HCT116 (cell line): ENCODE data around the gene GABRB3. TPM values are rescaled to one million over a fixed set of nuclear protein-coding genes. Genes with fewer than 3 reads are reported as not detected.

Experiments used
- ATAC-seq: fragments of 200-7000 bp; cut with Tn5 transposase; 2 replicates; pipeline ENCODE4 v1.9.1; 2020; ENCODE audit warnings: mild to moderate bottlenecking, moderate library complexity
- BruUV-seq: library from RNA; stranded (reverse); fragments of 400-500 nt; replicated peaks from 2 replicates; lab custom pipeline; 2021; lab: Mats Ljungman, UMichigan
- CTCF ChIA-PET: fragments of 300-600 bp; sonication (Branson Sonifier 250); formaldehyde crosslinking; loops from one replicate; lab custom pipeline; 2021; ENCODE audit warnings: antibody characterized with exemption; lab: Charles Lee
- POLR2A ChIA-PET: fragments of 300-600, 350-600 bp; sonication (Branson Sonifier 250); formaldehyde crosslinking; loops from one replicate; lab custom pipeline; 2021; ENCODE audit warnings: antibody characterized with exemption; lab: Charles Lee
- RAD21 ChIA-PET, 2 experiments: fragments of 300-600 bp; sonication (Branson Sonifier 250); formaldehyde crosslinking; loops; one replicate each; lab custom pipeline; 2023; ENCODE audit warnings: low total read pairs in 2 of 2; ENCODE audit not compliant: uncharacterized antibody in 2 of 2, unreplicated experiment in 2 of 2, low non-redundant PET in 1 of 2; lab: Charles Lee
- DNase-seq: peaks from one replicate; pipeline ENCODE4 v3.0.0-alpha.2; 2010; ENCODE audit warnings: low read depth, low spot score
- H2AFZ ChIP-seq: fragments of 200-600 bp; shearing (Covaris generic), sonication (generic); 2 replicates; pipeline ENCODE4 v1.6.1; 2017; ENCODE audit warnings: low read depth, mixed run types, mixed read lengths, antibody characterized with exemption, low read length; ENCODE audit not compliant: poor library complexity, severe bottlenecking
- H3K27ac ChIP-seq: 2 replicates; pipeline ENCODE4 v1.5.1; 2012; ENCODE audit warnings: low read depth, low read length
- H3K27me3 ChIP-seq: fragments of 200-600 bp; sonication (generic); 2 replicates; pipeline ENCODE4 v1.6.1; 2016; ENCODE audit warnings: mixed run types, low read length, mixed read lengths; ENCODE audit not compliant: insufficient read depth
- H3K36me3 ChIP-seq, 2 experiments: fragments of 200-500 bp in 1 of 2; fragments of 200-600 bp in 1 of 2; sonication (Bioruptor generic) in 1 of 2; sonication (generic) in 1 of 2; 2 replicates each; pipeline versions ENCODE4 v1.5.1 to v1.6.1; 2014 to 2016; ENCODE audit warnings: low read length in 2 of 2, inconsistent platforms in 1 of 2, mixed read lengths in 1 of 2, mixed run types in 1 of 2; ENCODE audit not compliant: insufficient read depth in 2 of 2, control insufficient read depth in 1 of 2
- H3K4me1 ChIP-seq, 2 experiments: fragments of 200-600 bp in 1 of 2; sonication (generic) in 1 of 2; 2 replicates each; pipeline versions ENCODE4 v1.5.1 to v1.6.1; 2012 to 2017; ENCODE audit warnings: low read length in 2 of 2, inconsistent platforms in 1 of 2, mild to moderate bottlenecking in 1 of 2, mixed read lengths in 1 of 2, mixed run types in 1 of 2, moderate library complexity in 1 of 2; ENCODE audit not compliant: insufficient read depth in 2 of 2, control insufficient read depth in 1 of 2
- H3K4me2 ChIP-seq: fragments of 200-600 bp; sonication (generic); 2 replicates; pipeline ENCODE4 v1.6.1; 2017; ENCODE audit warnings: mixed run types, low read length, mixed read lengths
- H3K4me3 ChIP-seq, 2 experiments: fragments of 200-600 bp in 1 of 2; sonication (generic) in 1 of 2; replicated peaks in 1 of 2; 2 replicates each; pipeline ENCODE4 v1.5.1; 2011 to 2016; ENCODE audit warnings: low read length in 2 of 2, control low read depth in 1 of 2, low read depth in 1 of 2, mild to moderate bottlenecking in 1 of 2, mixed read lengths in 1 of 2, mixed run types in 1 of 2
- H3K79me2 ChIP-seq: fragments of 200-600 bp; sonication (generic); 2 replicates; pipeline ENCODE4 v1.6.1; 2017; ENCODE audit warnings: mild to moderate bottlenecking, mixed run types, low read length, moderate library complexity, mixed read lengths; ENCODE audit not compliant: insufficient read depth
- H3K9ac ChIP-seq: fragments of 200-600 bp; sonication (generic); 2 replicates; pipeline ENCODE4 v1.6.1; 2016; ENCODE audit warnings: low read length, mixed read lengths
- H3K9me2 ChIP-seq: fragments of 200-600 bp; sonication (generic), shearing (Covaris generic); 2 replicates; pipeline ENCODE4 v1.6.1; 2017; ENCODE audit warnings: mixed run types, mild to moderate bottlenecking, moderate library complexity; ENCODE audit not compliant: insufficient read depth
- H3K9me3 ChIP-seq, 2 experiments: fragments of 200-500 bp in 1 of 2; fragments of 200-600 bp in 1 of 2; sonication (Bioruptor generic) in 1 of 2; sonication (generic) in 1 of 2; 2 replicates each; pipeline ENCODE4 v1.6.1; 2014 to 2017; ENCODE audit warnings: low read length in 2 of 2, mixed read lengths in 2 of 2, inconsistent platforms in 1 of 2, low read depth in 1 of 2, mild to moderate bottlenecking in 1 of 2, mixed run types in 1 of 2, moderate library complexity in 1 of 2; ENCODE audit not compliant: control insufficient read depth in 1 of 2, insufficient read depth in 1 of 2
- H4K20me1 ChIP-seq: fragments of 200-600 bp; sonication (generic), shearing (Covaris generic); 2 replicates; pipeline ENCODE4 v1.6.1; 2017; ENCODE audit warnings: mixed run types, mild to moderate bottlenecking, moderate library complexity; ENCODE audit not compliant: insufficient read depth
- ATF3 ChIP-seq: IDR thresholded peaks from 2 replicates; pipeline ENCODE4 v1.6.1; 2012
- CBX3 ChIP-seq: IDR thresholded peaks from 2 replicates; pipeline ENCODE4 v1.6.1; 2012; ENCODE audit warnings: low read depth
- CEBPB ChIP-seq: IDR thresholded peaks from 2 replicates; pipeline ENCODE4 v1.6.1; 2012; ENCODE audit warnings: low read depth
- EGR1 ChIP-seq: IDR thresholded peaks from 2 replicates; pipeline ENCODE4 v1.6.1; 2012; ENCODE audit warnings: low read depth
- POLR2A ChIP-seq: IDR thresholded peaks from 2 replicates; pipeline ENCODE4 v1.7.0; 2011; ENCODE audit warnings: borderline replicate concordance; ENCODE audit not compliant: insufficient read depth, insufficient read length; ENCODE audit errors: extremely low read depth
- POLR2AphosphoS5 ChIP-seq: IDR thresholded peaks from 2 replicates; pipeline ENCODE4 v1.6.1; 2011; ENCODE audit warnings: mild to moderate bottlenecking, low read depth, low read length, moderate library complexity
- RAD21 ChIP-seq: IDR thresholded peaks from 2 replicates; pipeline ENCODE4 v1.6.1; 2012; ENCODE audit warnings: low read depth, mild to moderate bottlenecking
- SRF ChIP-seq: IDR thresholded peaks from 2 replicates; pipeline ENCODE4 v1.6.1; 2012; ENCODE audit warnings: low read depth
- TCF7L2 ChIP-seq: IDR thresholded peaks from 2 replicates; pipeline ENCODE4 v1.7.0; 2011; ENCODE audit warnings: borderline replicate concordance, inconsistent platforms; ENCODE audit not compliant: insufficient read depth, insufficient read length; ENCODE audit errors: extremely low read depth
- ZBTB33 ChIP-seq: IDR thresholded peaks from 2 replicates; pipeline ENCODE4 v1.6.1; 2011; ENCODE audit warnings: mild to moderate bottlenecking, low read length, moderate library complexity; ENCODE audit not compliant: insufficient replicate concordance; ENCODE audit errors: extremely low read depth
- ZFX ChIP-seq: fragments of 450-650 bp; IDR thresholded peaks from 2 replicates; pipeline ENCODE4 v1.6.1; 2017
- ZNF274 ChIP-seq: fragments of 200-500 bp; sonication (Bioruptor generic); IDR thresholded peaks from 2 replicates; pipeline ENCODE4 v1.6.1; 2014; ENCODE audit warnings: mild to moderate bottlenecking, low read depth, low read length, inconsistent platforms
- intact Hi-C: fragments of 100-400 bp; cut with micrococcal nuclease; formaldehyde crosslinking; loops from 2 replicates; pipeline ENCODE4 v1.10.0; 2022
- total RNA-seq: library from RNA; stranded (reverse); gene quantifications from one replicate; pipeline ENCODE4 v1.2.1, GENCODE V29; 2021; ENCODE audit not compliant: unreplicated experiment
- TF ChIP-seq, protein P1 (sequence below): IDR thresholded peaks from 2 replicates; pipeline ENCODE4 v1.6.1; 2012; ENCODE audit warnings: low read depth

Gene GABRB3
- total RNA-seq, 1 experiment from 2014 or later: 0.52 TPM

DNA sequence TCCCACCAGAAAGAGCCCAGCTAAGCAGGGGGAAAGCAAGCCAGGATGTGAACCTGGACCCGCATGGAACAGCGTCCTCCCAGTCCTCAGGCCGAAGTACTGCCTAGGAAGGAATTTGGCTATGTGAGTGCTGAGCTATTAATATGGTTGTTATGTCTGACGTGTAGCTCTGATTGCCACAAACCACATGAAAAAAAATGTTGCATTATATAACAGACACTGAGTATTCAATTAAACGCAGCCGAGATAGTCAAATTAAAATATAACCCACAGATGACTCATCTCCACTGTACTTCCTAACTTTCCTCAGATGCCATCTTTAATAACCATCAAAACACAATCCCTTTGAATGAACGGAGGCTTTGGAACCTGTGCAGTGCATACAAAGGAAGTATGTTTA lies 111.1 kb downstream of the GABRB3 start:
- no peaks in the 10 kb centered on the region for H3K79me2 ChIP-seq
- H3K27me3 ChIP-seq: no peaks in the 10 kb centered on the region
- intact Hi-C loops: no loop called here
- H2AFZ ChIP-seq: no peak overlapping the region
- H3K4me3 ChIP-seq: no peak overlapping the region
- H3K9ac ChIP-seq: no peak overlapping the region
- peaks cover 5 to 49% of the 10 kb centered on the region in 2 experiments; a peak in 2 of 4 replicates for H3K9me3 ChIP-seq
- ChIA-PET CTCF (no interaction called here), RAD21 (no interaction called here), POLR2A (no interaction called here)
- no peak for TF ChIP-seq ZNF274
- no peak for TF ChIP-seq CEBPB
- no peak for TF ChIP-seq SRF
- no peak for TF ChIP-seq POLR2A
- TF ChIP-seq TCF7L2: no peak
- TF ChIP-seq POLR2AphosphoS5: no peak
- TF ChIP-seq CBX3: no peak
- no peak for TF ChIP-seq ZFX
- TF ChIP-seq, protein P1, sequence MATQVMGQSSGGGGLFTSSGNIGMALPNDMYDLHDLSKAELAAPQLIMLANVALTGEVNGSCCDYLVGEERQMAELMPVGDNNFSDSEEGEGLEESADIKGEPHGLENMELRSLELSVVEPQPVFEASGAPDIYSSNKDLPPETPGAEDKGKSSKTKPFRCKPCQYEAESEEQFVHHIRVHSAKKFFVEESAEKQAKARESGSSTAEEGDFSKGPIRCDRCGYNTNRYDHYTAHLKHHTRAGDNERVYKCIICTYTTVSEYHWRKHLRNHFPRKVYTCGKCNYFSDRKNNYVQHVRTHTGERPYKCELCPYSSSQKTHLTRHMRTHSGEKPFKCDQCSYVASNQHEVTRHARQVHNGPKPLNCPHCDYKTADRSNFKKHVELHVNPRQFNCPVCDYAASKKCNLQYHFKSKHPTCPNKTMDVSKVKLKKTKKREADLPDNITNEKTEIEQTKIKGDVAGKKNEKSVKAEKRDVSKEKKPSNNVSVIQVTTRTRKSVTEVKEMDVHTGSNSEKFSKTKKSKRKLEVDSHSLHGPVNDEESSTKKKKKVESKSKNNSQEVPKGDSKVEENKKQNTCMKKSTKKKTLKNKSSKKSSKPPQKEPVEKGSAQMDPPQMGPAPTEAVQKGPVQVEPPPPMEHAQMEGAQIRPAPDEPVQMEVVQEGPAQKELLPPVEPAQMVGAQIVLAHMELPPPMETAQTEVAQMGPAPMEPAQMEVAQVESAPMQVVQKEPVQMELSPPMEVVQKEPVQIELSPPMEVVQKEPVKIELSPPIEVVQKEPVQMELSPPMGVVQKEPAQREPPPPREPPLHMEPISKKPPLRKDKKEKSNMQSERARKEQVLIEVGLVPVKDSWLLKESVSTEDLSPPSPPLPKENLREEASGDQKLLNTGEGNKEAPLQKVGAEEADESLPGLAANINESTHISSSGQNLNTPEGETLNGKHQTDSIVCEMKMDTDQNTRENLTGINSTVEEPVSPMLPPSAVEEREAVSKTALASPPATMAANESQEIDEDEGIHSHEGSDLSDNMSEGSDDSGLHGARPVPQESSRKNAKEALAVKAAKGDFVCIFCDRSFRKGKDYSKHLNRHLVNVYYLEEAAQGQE: no peak
- no peak for TF ChIP-seq RAD21
- TF ChIP-seq EGR1: no peak
- no peak for TF ChIP-seq ZBTB33
- no peak for TF ChIP-seq ATF3
- no peak overlapping the region for H3K4me2 ChIP-seq
- no peaks in the 10 kb centered on the region for H3K36me3 ChIP-seq
- DNase-seq: no peak
- ATAC-seq: no peak
- no peaks in the 10 kb centered on the region for H3K4me1 ChIP-seq
- H3K27ac ChIP-seq: no peak overlapping the region
- BruUV-seq: no TSS peak
- H3K9me2 ChIP-seq: no peaks in the 10 kb centered on the region
- no peaks in the 10 kb centered on the region for H4K20me1 ChIP-seq
